C1 segment of cervical spinal cord (tissue), 14 donors: ENCODE results near the gene SDCCAG8.

ENCODE experiments used
- DNase-seq, 14 donors: peaks; one replicate each; lab custom pipeline; 2025; lab: John Stamatoyannopoulos, UW

Gene SDCCAG8

DNA sequence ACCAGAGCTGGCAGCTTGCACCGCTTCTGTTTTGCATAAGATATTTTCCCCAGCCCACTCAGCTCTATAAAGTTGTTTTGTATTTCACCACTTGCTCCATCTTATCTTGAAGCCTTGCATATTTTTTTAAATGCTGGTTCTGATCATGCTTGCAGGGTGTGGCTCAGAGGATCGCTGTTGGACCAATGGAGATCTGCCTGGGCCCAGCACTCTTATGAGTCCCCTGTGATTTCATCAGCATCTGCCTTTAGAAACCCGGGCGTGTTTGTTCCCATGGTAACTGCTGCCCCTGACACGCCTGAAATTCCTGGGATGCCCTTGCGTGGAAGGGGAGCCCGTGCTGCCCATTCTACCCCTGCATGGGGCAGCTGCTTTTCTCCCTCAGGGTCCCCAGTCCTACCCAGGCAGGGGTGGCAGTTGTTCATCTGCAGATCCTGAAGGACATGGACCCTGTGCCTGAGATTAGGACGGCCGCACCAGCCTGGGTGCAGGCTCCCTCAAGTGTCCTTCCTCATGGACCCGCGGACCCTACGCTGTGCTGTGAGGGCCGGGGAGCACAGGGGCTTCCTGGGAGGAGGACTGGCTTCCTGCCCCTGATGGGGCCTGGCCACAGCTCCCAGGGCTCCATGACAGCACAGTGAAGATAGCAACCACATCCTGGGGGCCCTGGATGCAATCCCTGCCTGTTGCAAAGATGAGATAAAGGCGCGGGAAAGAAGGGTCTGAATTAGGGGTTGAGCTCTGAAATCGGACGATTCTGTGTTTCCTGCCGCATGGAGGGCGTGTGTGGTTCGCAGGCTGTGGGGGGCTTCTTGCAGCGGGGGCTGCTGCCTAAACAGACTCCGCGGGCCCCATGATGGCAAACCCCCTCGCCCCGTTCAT is 226.5 kb downstream of the SDCCAG8 start:
- peak in 1 of 14 donors; percentile 63 for DNase-seq

GRCh38 chr1:243483071-243483771 is 227.4 kb downstream of the SDCCAG8 start:
- peak in 5 of 14 donors; percentile 33 to 54 (median 44) for DNase-seq

DNA sequence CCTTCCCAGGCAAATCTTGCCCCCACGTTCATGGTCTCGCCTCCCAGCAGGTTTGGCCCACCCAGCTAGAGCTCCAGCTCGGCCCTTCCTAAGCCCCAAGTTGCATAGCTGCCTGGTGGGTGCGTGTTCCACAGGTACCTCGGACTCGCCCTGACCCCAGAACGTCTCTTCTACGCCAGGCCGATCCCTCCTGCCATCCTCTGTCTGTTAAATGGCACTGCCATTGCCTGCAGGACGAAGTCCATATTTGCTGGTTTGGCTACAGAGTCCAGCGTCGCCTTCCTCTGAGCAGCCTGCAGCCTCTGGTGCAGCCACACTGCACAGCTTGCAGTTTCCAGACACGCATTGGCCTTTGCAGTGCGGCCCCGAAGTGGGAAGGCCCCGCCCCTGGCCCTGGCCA is 228.1 kb downstream of the SDCCAG8 start:
- no peak for DNase-seq

GRCh38 chr1:243487036-243487648 is 231.3 kb downstream of the SDCCAG8 start:
- no peak for DNase-seq

DNA sequence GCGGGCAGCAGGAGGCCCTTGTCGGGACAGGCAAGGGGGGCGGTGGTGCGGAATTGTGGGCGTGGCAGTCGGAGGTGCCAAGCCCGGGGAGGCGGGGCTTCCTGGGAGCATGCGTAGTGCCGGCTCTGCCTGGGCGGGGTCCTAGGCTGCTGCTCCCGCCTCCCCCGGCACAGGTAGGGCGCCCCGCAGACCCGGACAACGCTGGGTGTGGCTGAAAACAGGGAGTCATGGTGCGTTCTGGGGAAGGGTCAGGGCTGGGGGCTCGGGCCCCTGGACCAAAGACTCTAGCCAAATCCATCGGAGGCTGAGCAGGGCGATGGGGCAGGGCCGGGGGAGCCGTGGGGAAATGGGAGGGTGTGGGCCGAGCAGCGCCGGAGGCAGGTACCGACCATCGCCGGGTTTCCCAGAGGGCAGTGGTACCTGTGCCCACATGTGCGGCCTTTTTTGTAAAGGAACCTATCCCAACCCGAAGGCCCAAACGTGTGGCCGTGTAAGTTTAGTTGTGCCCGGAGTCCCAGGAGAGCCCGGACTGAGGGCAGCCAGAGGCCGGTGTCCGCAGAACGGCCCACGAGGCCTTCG is 231.9 kb downstream of the SDCCAG8 start:
- DNase-seq = no peak

DNA sequence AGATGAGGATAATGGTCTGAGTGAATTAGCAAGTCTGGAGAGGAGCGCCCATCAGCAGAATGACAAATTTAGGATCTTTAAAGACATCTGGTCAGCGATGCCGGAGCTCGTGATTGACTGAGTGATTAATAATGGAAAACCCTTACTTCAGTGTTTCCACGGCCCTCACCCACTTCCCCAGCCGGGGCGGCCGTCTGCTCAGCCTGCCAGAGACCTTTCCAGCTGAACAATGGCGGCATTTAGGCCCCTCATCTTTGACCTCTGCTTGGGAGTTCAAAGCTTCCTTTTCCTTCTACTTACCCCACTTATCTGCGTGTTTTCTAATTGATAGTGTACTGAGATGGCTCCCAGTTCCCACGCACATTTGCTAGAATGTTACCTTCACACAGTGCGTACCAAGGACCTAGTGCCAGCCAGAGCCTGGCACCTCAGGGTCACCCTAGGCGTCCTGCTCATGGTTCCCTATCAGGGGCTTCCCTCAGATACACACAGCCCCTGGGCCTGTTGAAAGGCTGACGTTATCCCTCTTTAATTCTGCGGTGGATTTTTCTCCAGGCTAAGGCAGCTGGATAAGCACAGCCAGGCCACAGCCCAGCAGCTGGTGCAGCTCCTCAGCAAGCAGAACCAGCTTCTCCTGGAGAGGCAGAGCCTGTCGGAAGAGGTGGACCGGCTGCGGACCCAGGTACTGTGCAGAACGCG is 232.8 kb downstream of the SDCCAG8 start:
- no peak for DNase-seq

DNA sequence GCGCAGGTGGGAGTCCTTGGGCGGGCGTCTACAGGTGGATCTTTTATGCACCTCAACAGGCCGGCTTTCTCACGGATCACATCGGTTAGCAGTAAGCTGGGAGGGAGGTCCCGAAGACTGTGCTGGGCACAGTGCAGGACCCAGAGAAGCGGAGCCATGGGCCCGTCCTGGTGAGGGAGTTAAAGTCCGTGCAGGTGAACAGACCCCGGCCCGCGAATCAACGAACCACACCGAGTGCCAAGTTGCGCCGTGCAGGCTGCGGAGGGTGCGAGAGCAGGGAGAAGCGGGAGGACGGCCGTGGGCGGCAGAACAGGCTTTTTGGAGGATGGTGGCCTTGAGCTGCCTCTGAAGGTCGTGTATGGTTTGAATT is 233.3 kb downstream of the SDCCAG8 start:
- no peak for DNase-seq

- DNase-seq = no peak
Measured at GRCh38 chr1:243489681-243490546, 234.1 kb downstream of the SDCCAG8 start.

DNA sequence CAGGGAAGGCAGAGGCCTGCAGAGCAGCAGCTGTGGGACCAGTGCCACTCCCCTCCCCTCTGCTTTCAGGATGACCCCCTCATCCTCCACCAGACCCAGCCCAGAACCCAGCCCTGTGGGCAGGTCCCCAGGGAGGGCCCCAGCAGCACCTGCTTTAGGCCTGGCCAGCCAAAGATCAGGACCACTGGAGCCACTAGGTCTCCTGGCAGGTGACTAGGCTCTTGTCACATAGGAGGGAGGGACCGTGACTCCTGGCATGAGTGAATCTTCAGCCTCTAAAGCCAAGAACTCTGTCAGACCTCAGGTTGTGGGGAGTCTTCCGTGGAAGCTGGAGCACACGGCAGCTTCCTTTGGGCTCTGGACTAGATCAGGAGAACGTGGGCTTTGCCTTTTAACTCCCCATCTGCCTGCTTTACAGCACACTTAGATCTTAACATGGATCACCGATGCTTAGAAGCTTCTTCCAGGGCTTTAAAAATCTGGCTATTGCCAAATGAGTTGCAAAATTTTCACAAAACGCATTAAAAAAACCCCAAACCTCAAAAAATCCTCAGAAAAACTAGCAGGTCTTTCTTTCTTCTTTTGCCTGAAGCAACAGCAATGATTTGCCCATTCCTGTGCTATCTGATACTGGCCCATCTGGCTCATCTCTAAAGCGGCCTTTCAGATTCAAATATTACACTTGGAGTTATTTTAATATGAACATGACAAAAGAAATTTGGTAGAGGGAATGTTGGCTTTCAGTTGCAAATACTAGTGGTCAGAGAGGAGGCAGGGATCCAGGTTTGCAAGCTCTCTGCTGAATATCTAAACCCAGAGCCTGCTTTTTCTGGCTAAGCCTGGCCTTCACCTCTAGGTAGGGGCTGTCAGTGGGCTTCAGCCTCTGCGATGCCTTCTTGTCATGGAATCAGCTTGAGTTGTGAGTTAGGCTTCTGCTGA is 235.2 kb downstream of the SDCCAG8 start:
- no peak for DNase-seq

GRCh38 chr1:243493156-243494129 is 237.6 kb downstream of the SDCCAG8 start:
- no peak for DNase-seq

- no peak for DNase-seq
Measured at GRCh38 chr1:243494741-243495431, 239.0 kb downstream of the SDCCAG8 start.

DNA sequence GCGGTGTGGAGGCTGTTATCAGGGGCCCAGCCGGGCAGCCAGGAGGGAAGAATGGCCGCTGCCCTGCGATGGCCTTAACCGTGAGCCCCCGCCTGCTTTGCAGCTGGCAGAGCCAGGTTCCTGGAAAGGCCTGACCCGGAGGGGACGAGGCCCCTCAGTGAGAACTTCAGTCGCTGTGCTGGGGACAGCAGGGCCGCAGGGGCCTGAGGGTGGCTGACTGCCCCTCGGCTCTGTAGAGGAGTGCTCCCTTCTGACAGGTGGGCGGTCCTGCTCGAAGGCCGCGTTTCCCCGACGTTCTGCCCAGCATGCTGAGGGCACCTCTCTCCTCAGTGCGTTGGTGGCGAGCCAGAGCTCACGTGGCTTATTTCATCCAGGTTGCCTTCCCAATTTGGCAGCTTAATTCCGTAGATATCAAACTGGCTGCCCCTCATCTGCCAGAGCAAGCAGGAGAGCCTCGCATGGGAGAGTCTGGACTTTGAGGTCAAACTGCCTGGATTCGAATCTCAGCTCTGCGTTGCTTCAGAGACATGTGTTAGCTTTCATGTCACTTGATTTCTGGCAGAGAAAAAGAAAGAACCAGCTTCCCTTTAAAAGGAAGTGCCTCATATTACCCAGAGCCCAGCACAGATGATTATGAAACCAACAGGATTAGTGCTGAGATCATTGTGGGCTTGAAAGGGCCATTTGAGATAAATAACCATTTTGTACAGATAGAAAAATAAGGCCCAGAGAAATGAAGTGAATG is 239.8 kb downstream of the SDCCAG8 start:
- peak in 3 of 14 donors; percentile 50 to 67 (median 62) for DNase-seq

- peak in 13 of 14 donors; percentile 27 to 84 (median 70) for DNase-seq
Measured at GRCh38 chr1:243496187-243496646, 240.4 kb downstream of the SDCCAG8 start.

GRCh38 chr1:243496806-243497205 is 241.0 kb downstream of the SDCCAG8 start:
- DNase-seq = no peak

DNA sequence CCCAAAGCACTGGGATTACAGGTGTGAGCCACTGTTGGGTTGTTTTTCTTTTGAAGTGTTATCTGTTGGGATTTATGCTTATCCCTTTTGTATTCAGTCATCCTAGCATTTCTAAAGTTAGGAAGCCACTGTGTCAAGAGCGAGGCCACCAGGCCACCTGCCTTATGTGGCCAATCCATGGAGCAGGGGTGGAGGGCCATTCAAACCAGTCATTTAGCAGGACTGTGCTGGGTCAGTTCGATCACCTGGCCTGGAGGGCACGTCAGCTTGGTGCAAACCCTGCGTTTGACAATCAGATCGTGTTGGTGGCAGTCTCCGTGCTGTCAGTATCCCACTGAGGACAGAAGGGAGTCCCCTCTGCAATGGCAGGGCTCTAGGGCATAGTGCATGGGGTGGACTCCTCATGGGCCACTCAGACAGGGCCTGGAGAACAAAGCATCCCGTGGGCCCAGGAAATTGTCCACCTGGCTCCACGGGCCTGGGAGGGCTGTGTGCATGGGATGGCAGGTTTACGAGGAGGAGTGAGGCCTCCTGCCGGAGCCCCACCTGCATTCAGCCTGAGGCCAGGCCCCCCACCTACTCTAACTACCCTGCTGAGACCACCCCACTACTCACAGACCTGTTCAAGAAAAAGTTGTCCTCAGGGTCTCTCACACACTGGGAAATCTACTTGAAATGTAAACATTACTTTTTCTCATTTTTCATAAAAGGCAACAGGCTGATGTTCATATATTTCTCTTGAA is 242.3 kb downstream of the SDCCAG8 start:
- no peak for DNase-seq

DNA sequence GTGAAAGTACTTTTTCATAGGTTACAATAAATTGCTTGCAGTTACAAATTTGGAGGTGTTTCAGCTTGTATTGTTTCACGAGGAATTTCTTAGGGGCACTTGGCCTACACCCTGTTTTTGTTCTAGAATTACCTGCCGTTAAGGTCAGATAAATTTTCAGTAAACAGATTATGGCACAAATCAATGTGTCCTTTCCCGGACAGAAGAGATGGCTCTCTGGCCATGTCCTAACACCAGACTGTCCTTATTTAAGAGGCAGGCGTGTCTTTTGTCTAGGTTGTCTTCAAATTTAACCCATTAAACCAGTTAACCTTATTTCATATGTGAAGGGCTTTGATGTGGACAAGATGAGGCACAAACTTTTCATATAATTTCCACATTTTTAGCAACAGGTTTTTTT is 243.4 kb downstream of the SDCCAG8 start:
- DNase-seq = no peak
